ENCODE data around the gene GPX5. TPM values are rescaled to one million over a fixed set of nuclear protein-coding genes. Genes with fewer than 3 reads are reported as not detected.
A peak's percentile ranks its signal among the peaks of the same experiment; 100 is the strongest.

Gene GPX5
- total RNA-seq, 3 donors from 2014 or later (not counting 1 experiment from before 2014, with no cell fraction given) = not detected

DNA sequence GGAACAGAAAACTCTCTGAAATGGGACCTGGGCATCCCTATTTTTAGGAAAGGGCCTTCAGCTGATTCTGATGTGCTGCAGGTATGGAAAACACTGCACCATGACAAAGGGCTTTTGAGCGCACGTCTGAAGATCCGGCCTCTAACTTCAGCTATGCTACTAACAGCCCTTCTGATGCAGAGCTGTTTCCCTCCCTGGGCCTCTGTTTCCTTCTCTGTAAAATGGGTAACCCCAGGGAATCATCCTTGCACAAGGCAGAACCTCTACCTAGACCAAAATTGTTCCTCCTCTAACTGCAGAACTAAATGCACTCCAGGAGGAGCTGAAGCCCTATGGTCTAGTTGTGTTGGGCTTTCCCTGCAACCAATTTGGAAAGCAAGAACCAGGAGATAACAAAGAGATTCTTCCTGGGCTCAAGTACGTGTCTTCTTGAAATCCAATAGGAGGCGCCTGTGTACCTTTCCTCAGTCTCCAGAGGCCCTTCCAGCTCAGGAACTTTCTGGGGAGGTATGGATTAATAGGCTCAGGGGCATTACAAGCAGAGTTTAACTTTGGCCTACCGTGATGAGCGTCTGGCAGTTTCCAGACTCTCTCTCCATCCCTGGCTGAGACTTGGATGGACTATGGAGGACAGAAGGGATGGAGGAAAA lies 5.9 kb downstream of the GPX5 start:
- ATAC-seq (no peak), DNase-seq (no peak)
- no peaks in the 10 kb centered on the region for H3K4me1 Mint-ChIP-seq
- TF ChIP-seq, protein P1, sequence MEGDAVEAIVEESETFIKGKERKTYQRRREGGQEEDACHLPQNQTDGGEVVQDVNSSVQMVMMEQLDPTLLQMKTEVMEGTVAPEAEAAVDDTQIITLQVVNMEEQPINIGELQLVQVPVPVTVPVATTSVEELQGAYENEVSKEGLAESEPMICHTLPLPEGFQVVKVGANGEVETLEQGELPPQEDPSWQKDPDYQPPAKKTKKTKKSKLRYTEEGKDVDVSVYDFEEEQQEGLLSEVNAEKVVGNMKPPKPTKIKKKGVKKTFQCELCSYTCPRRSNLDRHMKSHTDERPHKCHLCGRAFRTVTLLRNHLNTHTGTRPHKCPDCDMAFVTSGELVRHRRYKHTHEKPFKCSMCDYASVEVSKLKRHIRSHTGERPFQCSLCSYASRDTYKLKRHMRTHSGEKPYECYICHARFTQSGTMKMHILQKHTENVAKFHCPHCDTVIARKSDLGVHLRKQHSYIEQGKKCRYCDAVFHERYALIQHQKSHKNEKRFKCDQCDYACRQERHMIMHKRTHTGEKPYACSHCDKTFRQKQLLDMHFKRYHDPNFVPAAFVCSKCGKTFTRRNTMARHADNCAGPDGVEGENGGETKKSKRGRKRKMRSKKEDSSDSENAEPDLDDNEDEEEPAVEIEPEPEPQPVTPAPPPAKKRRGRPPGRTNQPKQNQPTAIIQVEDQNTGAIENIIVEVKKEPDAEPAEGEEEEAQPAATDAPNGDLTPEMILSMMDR (IDR thresholded peaks at IDR 0.05) = no peak
- no peaks in the 10 kb centered on the region for H3K9me3 ChIP-seq (ENCODE audit: control insufficient read depth, insufficient read depth, low read length)
- no peaks in the 10 kb centered on the region for H3K36me3 ChIP-seq (ENCODE audit: control insufficient read depth, insufficient read depth, low read length)
- H3K4me3 Mint-ChIP-seq = no peak overlapping the region
- peaks cover 37 to 76% of the 10 kb centered on the region in 2 donors for H3K27me3 Mint-ChIP-seq (ENCODE audit: low read depth in 2 of 2)
- H3K27ac Mint-ChIP-seq = no peak overlapping the region
- 74% methylated on average over 7 of the region's 7 CpGs for WGBS (ENCODE audit: insufficient coverage)
- no peaks in the 10 kb centered on the region for H3K9me3 Mint-ChIP-seq
- H3K27ac ChIP-seq (ENCODE audit: low read length) = no peak overlapping the region
- H3K4me3 ChIP-seq (ENCODE audit: low read length) = no peak overlapping the region
- H3K4me1 ChIP-seq (ENCODE audit: control insufficient read depth, insufficient read depth, low read length) = no peaks in the 10 kb centered on the region
- intact Hi-C loops (cut with micrococcal nuclease) = no loop called here
- peaks cover 3% of the 10 kb centered on the region for H3K27me3 ChIP-seq (ENCODE audit: control insufficient read depth, insufficient read depth, low read length)
- H3K36me3 Mint-ChIP-seq = no peaks in the 10 kb centered on the region

DNA sequence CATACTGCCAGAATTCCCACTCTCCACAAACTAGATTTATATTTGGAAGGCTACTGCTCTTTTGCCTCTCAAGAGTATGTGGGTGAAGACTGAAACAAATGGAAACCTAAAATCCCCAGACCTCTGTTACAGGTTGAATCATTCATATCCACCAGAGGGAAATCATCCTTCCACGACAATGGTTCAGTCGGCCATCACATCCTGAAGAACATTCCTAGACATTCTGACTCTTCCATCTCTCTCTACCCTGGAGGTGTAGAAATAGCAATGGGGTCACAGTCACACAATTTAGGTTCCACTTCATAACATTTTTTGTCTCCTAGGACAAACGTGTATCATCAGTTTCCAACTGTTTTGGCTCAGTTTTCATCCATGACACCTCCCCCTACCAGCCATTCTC lies 8.6 kb downstream of the GPX5 start:
- WGBS (ENCODE audit: insufficient coverage) = 75% methylated on average over 3 of the region's 3 CpGs
- no peaks in the 10 kb centered on the region for H3K9me3 Mint-ChIP-seq
- no peaks in the 10 kb centered on the region for H3K36me3 ChIP-seq (ENCODE audit: control insufficient read depth, insufficient read depth, low read length)

DNA sequence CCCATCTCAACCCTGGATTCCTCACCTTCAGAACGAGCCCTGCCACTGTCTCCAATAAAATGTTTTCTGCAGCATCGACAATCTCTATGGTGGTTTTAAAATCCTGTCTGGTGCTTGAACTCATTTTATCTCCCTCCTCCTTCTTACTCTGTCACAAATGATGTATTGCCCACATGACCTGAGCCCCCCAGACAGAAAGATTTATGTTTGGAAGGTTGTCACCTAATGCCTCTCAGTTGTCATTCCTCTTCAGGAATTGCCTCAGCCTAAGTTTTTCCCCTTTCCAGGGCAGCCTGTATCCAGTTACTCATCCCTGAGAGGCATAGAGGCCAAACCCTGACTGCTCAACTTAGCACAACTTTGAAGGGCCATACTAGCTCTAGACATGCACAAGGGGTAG lies 9.2 kb downstream of the GPX5 start:
- peaks cover 34 to 92% of the 10 kb centered on the region in 2 donors for H3K27me3 Mint-ChIP-seq (ENCODE audit: low read depth in 2 of 2)
- H3K36me3 Mint-ChIP-seq = no peaks in the 10 kb centered on the region
- intact Hi-C loops (cut with micrococcal nuclease) = no loop called here
- H3K9me3 Mint-ChIP-seq = no peaks in the 10 kb centered on the region
- TF ChIP-seq, protein P1 (IDR thresholded peaks at IDR 0.05) = no peak
- Histone ChIP-seq H3K36me3 (ENCODE audit: control insufficient read depth, insufficient read depth, low read length) (no peaks in the 10 kb centered on the region), H3K27me3 (ENCODE audit: control insufficient read depth, insufficient read depth, low read length) (peaks cover 7% of the 10 kb centered on the region), H3K27ac (ENCODE audit: low read length) (no peak overlapping the region), H3K4me1 (ENCODE audit: control insufficient read depth, insufficient read depth, low read length) (no peaks in the 10 kb centered on the region), H3K9me3 (ENCODE audit: control insufficient read depth, insufficient read depth, low read length) (no peaks in the 10 kb centered on the region), H3K4me3 (ENCODE audit: low read length) (no peak overlapping the region)
- H3K4me1 Mint-ChIP-seq = no peaks in the 10 kb centered on the region
- no peak overlapping the region for H3K27ac Mint-ChIP-seq
- no peak for DNase-seq
- WGBS (ENCODE audit: insufficient coverage) = 67% methylated on average over 2 of the region's 2 CpGs
- no peak overlapping the region for H3K4me3 Mint-ChIP-seq
- ATAC-seq = no peak

More for the DNA sequence above, 8.6 kb downstream of the GPX5 start:
- H3K27me3 ChIP-seq (ENCODE audit: control insufficient read depth, insufficient read depth, low read length) = peaks cover 5% of the 10 kb centered on the region
- H3K9me3 ChIP-seq (ENCODE audit: control insufficient read depth, insufficient read depth, low read length) = no peaks in the 10 kb centered on the region
- Mint-ChIP-seq H3K36me3 (no peaks in the 10 kb centered on the region), H3K4me3 (no peak overlapping the region), H3K27ac (no peak overlapping the region), H3K4me1 (no peaks in the 10 kb centered on the region), H3K27me3 (ENCODE audit: low read depth in 2 of 2) (peaks cover 34 to 86% of the 10 kb centered on the region in 2 donors)
- TF ChIP-seq, protein P1 (IDR thresholded peaks at IDR 0.05) = no peak
- ATAC-seq (no peak), DNase-seq (no peak)
- no peak overlapping the region for H3K27ac ChIP-seq (ENCODE audit: low read length)
- intact Hi-C loops (cut with micrococcal nuclease) = no loop called here
- H3K4me1 ChIP-seq (ENCODE audit: control insufficient read depth, insufficient read depth, low read length) = no peaks in the 10 kb centered on the region
- H3K4me3 ChIP-seq (ENCODE audit: low read length) = no peak overlapping the region

DNA sequence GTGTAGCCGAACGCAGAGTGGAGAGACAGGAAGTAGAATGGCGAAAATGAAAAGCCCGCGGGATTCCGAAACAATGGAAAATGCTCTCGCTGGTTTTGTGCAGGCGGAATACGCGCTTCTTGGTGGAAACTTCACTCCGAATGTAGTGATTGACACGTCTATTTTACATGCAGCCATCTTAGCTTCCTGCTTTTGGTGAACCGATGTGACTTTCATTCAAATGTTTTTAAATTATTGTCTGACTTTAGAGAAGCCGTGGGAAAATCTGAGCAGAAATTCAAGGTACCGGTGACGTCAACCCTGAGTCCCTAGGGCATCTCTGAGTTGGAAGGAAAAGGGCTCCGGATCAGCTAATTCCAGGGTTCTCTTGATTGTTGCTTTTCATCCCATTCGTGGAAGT lies 11.4 kb downstream of the GPX5 start:
- Mint-ChIP-seq H3K27ac (no peak overlapping the region), H3K27me3 (ENCODE audit: low read depth in 2 of 2) (peaks cover 49 to 96% of the 10 kb centered on the region in 2 donors), H3K4me1 (no peaks in the 10 kb centered on the region), H3K4me3 (peak overlapping the region; percentile 17), H3K9me3 (peaks cover 0 to 8% of the 10 kb centered on the region in 2 donors), H3K36me3 (peaks cover 8% of the 10 kb centered on the region)
- no peaks in the 10 kb centered on the region for H3K9me3 ChIP-seq (ENCODE audit: control insufficient read depth, insufficient read depth, low read length)
- TF ChIP-seq, protein P1 (IDR thresholded peaks at IDR 0.05) = no peak
- no peak overlapping the region for H3K4me3 ChIP-seq (ENCODE audit: low read length)
- WGBS (ENCODE audit: insufficient coverage) = 3% methylated on average over 17 of the region's 18 CpGs
- H3K36me3 ChIP-seq (ENCODE audit: control insufficient read depth, insufficient read depth, low read length) = no peaks in the 10 kb centered on the region
- no peak for ATAC-seq
- intact Hi-C loops (cut with micrococcal nuclease) = no loop called here
- no peaks in the 10 kb centered on the region for H3K4me1 ChIP-seq (ENCODE audit: control insufficient read depth, insufficient read depth, low read length)
- DNase-seq = peak in 1 of 2 donors; percentile 36
- peaks cover 7% of the 10 kb centered on the region for H3K27me3 ChIP-seq (ENCODE audit: control insufficient read depth, insufficient read depth, low read length)
- no peak overlapping the region for H3K27ac ChIP-seq (ENCODE audit: low read length)
